Middle frontal gyrus (tissue), 1 donor: Measurements from ENCODE around the gene HIVEP2.

Source experiments
- DNase-seq: peaks from one replicate; pipeline ENCODE4 v3.0.0-alpha.2; 2015; ENCODE audit warnings: low spot score; ENCODE audit errors: extremely low spot score

Gene HIVEP2

GRCh38 chr6:142867355-142867801 is 77.6 kb downstream of the HIVEP2 start:
- no peak for DNase-seq

- DNase-seq = no peak
Measured at GRCh38 chr6:142863981-142864380, 81.0 kb downstream of the HIVEP2 start.

GRCh38 chr6:142861711-142862110 is 83.3 kb downstream of the HIVEP2 start:
- no peak for DNase-seq

GRCh38 chr6:142860498-142860897 is 84.5 kb downstream of the HIVEP2 start:
- DNase-seq = no peak

- no peak for DNase-seq
Measured at GRCh38 chr6:142857796-142858555, 87.0 kb downstream of the HIVEP2 start.

GRCh38 chr6:142857233-142857761 is 87.7 kb downstream of the HIVEP2 start:
- no peak for DNase-seq

- DNase-seq = no peak
Measured at GRCh38 chr6:142856624-142857232, 88.2 kb downstream of the HIVEP2 start.

- DNase-seq = no peak
Measured at GRCh38 chr6:142855893-142856623, 88.9 kb downstream of the HIVEP2 start.

- DNase-seq = no peak
Measured at GRCh38 chr6:142854589-142855488, 90.1 kb downstream of the HIVEP2 start.

GRCh38 chr6:142853244-142854180 is 91.5 kb downstream of the HIVEP2 start:
- DNase-seq = no peak

- DNase-seq = no peak
Measured at GRCh38 chr6:142851601-142852000, 93.4 kb downstream of the HIVEP2 start.

- DNase-seq = no peak
Measured at GRCh38 chr6:142850679-142851423, 94.1 kb downstream of the HIVEP2 start.

GRCh38 chr6:142848976-142849375 is 96.0 kb downstream of the HIVEP2 start:
- DNase-seq = no peak

- no peak for DNase-seq
Measured at GRCh38 chr6:142848156-142848555, 96.8 kb downstream of the HIVEP2 start.

- DNase-seq = no peak
Measured at GRCh38 chr6:142846883-142847287, 98.1 kb downstream of the HIVEP2 start.

GRCh38 chr6:142846459-142846831 is 98.5 kb downstream of the HIVEP2 start:
- DNase-seq = no peak

- DNase-seq = peak; percentile 31
Measured at GRCh38 chr6:142845624-142846458, 99.1 kb downstream of the HIVEP2 start.

- DNase-seq = no peak
Measured at GRCh38 chr6:142845143-142845571, 99.8 kb downstream of the HIVEP2 start.
